GM21576 (cell line): ENCODE measurements around the gene BFSP1.

Experiments used
- ATAC-seq: cut with Tn5 transposase; IDR thresholded peaks from one replicate; pipeline ENCODE4 v1.9.1; 2021; ENCODE audit warnings: mild to moderate bottlenecking, moderate library complexity; ENCODE audit not compliant: unreplicated experiment

Gene BFSP1

GRCh38 chr20:17523326-17523725 is 7.9 kb downstream of the BFSP1 start:
- ATAC-seq, result no peak

GRCh38 chr20:17522528-17522927 is 8.7 kb downstream of the BFSP1 start:
- ATAC-seq, result no peak

- no peak for ATAC-seq
Observed at GRCh38 chr20:17520583-17520982, 10.6 kb downstream of the BFSP1 start.

GRCh38 chr20:17519606-17520285 is 11.4 kb downstream of the BFSP1 start:
- no peak for ATAC-seq

GRCh38 chr20:17518339-17519052 is 12.7 kb downstream of the BFSP1 start:
- ATAC-seq, result no peak

GRCh38 chr20:17515053-17515452 is 16.1 kb downstream of the BFSP1 start:
- no peak for ATAC-seq

GRCh38 chr20:17513939-17514338 is 17.2 kb downstream of the BFSP1 start:
- ATAC-seq, result no peak

GRCh38 chr20:17511401-17511800 is 19.8 kb downstream of the BFSP1 start:
- no peak for ATAC-seq

- no peak for ATAC-seq
Observed at GRCh38 chr20:17510548-17510947, 20.6 kb downstream of the BFSP1 start.

- no peak for ATAC-seq
Observed at GRCh38 chr20:17508756-17509155, 22.4 kb downstream of the BFSP1 start.

GRCh38 chr20:17507531-17507930 is 23.6 kb downstream of the BFSP1 start:
- no peak for ATAC-seq

- no peak for ATAC-seq
Observed at GRCh38 chr20:17507032-17507431, 24.1 kb downstream of the BFSP1 start.

GRCh38 chr20:17505636-17506517 is 25.3 kb downstream of the BFSP1 start:
- no peak for ATAC-seq

GRCh38 chr20:17504898-17505635 is 26.1 kb downstream of the BFSP1 start:
- ATAC-seq, result peak; percentile 76

GRCh38 chr20:17504066-17504897 is 26.9 kb downstream of the BFSP1 start:
- ATAC-seq, result no peak

- ATAC-seq, result no peak
Observed at GRCh38 chr20:17503301-17504065, 27.7 kb downstream of the BFSP1 start.

GRCh38 chr20:17502105-17502504 is 29.1 kb downstream of the BFSP1 start:
- no peak for ATAC-seq

- ATAC-seq, result no peak
Observed at GRCh38 chr20:17501701-17502100, 29.5 kb downstream of the BFSP1 start.

GRCh38 chr20:17500826-17501225 is 30.4 kb downstream of the BFSP1 start:
- ATAC-seq, result no peak
